ENCODE data around the gene OTUD7B. TPM values are rescaled to one million over a fixed set of nuclear protein-coding genes. Genes with fewer than 3 reads are reported as not detected.
"Not testable (repeated sequence)": the region's sequence is repeated elsewhere in the genome, so short reads cannot be mapped to it uniquely, and the experiment has no call there.

The OTUD7B gene
- total RNA-seq, 1 experiment from 2014 or later, result 19.0 TPM

- ChIA-PET POLR2A (ENCODE audit: low non-redundant PET) (no interaction called here), CTCF (interaction anchor here (0.6 to 1.4 kb wide), 3 partner anchors 20 to 225 kb away, joined by 3 to 10 read pairs (median 3); no protein-coding TSS in a partner anchor)
- BruUV-seq (replicated peaks), result no TSS peak
- Histone ChIP-seq H3K36me3 (ENCODE audit: insufficient read depth, low read length, poor library complexity, severe bottlenecking) (peaks cover 27% of the 10 kb centered on the region), H3K9me3 (ENCODE audit: low read depth, low read length, poor library complexity, severe bottlenecking) (no peaks in the 10 kb centered on the region), H3K4me3 (ENCODE audit: low read depth, low read length, poor library complexity, severe bottlenecking) (no peak overlapping the region), H3K27ac (ENCODE audit: low read depth, low read length, poor library complexity, severe bottlenecking) (peak overlapping the region; percentile 40), H3K27me3 (replicated peaks; ENCODE audit: insufficient read depth, low read depth, low read length, poor library complexity) (no peaks in the 10 kb centered on the region), H3K4me1 (ENCODE audit: insufficient read depth, low read length, poor library complexity, severe bottlenecking) (no peaks in the 10 kb centered on the region)
- intact Hi-C loops (cut with micrococcal nuclease; ENCODE audit: unreplicated experiment), result loop anchor here (1.0 to 2.0 kb wide), 2 partner anchors 88 to 206 kb away; no protein-coding TSS in a partner anchor
- DNase-seq (ENCODE audit: low spot score), result no peak
- TF ChIP-seq CTCF (conservative IDR thresholded peaks at IDR 0.05; ENCODE audit: low read depth, low read length) (no peak), EZH2 (IDR thresholded peaks at IDR 0.05; ENCODE audit: borderline replicate concordance, low read depth, low read length, poor library complexity, severe bottlenecking) (no peak)
Observed at GRCh38 chr1:149962736-149963135, 47.8 kb downstream of the OTUD7B start.

GRCh38 chr1:149962039-149962647, 48.4 kb downstream of the OTUD7B start:
- H3K4me1 ChIP-seq (ENCODE audit: insufficient read depth, low read length, poor library complexity, severe bottlenecking), result no peaks in the 10 kb centered on the region
- intact Hi-C loops (cut with micrococcal nuclease; ENCODE audit: unreplicated experiment), result loop anchor here (1.0 to 2.0 kb wide), 2 partner anchors 89 to 206 kb away; no protein-coding TSS in a partner anchor
- H3K9me3 ChIP-seq (ENCODE audit: low read depth, low read length, poor library complexity, severe bottlenecking), result no peaks in the 10 kb centered on the region
- ChIA-PET CTCF (interaction anchor here (1.4 kb wide), 1 partner anchor 225 kb away, joined by 10 read pairs; no protein-coding TSS in a partner anchor), POLR2A (ENCODE audit: low non-redundant PET) (no interaction called here)
- H3K27me3 ChIP-seq (replicated peaks; ENCODE audit: insufficient read depth, low read depth, low read length, poor library complexity), result no peaks in the 10 kb centered on the region
- no peak overlapping the region for H3K4me3 ChIP-seq (ENCODE audit: low read depth, low read length, poor library complexity, severe bottlenecking)
- peak overlapping the region; percentile 40 for H3K27ac ChIP-seq (ENCODE audit: low read depth, low read length, poor library complexity, severe bottlenecking)
- no TSS peak for BruUV-seq (replicated peaks)
- no peak for TF ChIP-seq EZH2 (IDR thresholded peaks at IDR 0.05; ENCODE audit: borderline replicate concordance, low read depth, low read length, poor library complexity, severe bottlenecking)
- peak; percentile 84 for TF ChIP-seq CTCF (conservative IDR thresholded peaks at IDR 0.05; ENCODE audit: low read depth, low read length)
- DNase-seq (ENCODE audit: low spot score), result peak; percentile 81
- H3K36me3 ChIP-seq (ENCODE audit: insufficient read depth, low read length, poor library complexity, severe bottlenecking), result peaks cover 25% of the 10 kb centered on the region

GRCh38 chr1:149957548-149957947, 53.0 kb downstream of the OTUD7B start:
- H3K9me3 ChIP-seq (ENCODE audit: low read depth, low read length, poor library complexity, severe bottlenecking); H3K4me3 ChIP-seq (ENCODE audit: low read depth, low read length, poor library complexity, severe bottlenecking); H3K27ac ChIP-seq (ENCODE audit: low read depth, low read length, poor library complexity, severe bottlenecking); H3K36me3 ChIP-seq (ENCODE audit: insufficient read depth, low read length, poor library complexity, severe bottlenecking); H3K27me3 ChIP-seq (replicated peaks; ENCODE audit: insufficient read depth, low read depth, low read length, poor library complexity); BruUV-seq (replicated peaks); POLR2A ChIA-PET (ENCODE audit: low non-redundant PET); CTCF ChIA-PET; H3K4me1 ChIP-seq (ENCODE audit: insufficient read depth, low read length, poor library complexity, severe bottlenecking); DNase-seq (ENCODE audit: low spot score): not testable (repeated sequence)
- intact Hi-C loops (cut with micrococcal nuclease; ENCODE audit: unreplicated experiment), result loop anchor here (2.0 kb wide), 1 partner anchor 19 kb away; no protein-coding TSS in a partner anchor

- ChIA-PET POLR2A (ENCODE audit: low non-redundant PET) (no interaction called here), CTCF (interaction anchor here (0.7 kb wide), 1 partner anchor 237 kb away, joined by 4 read pairs; no protein-coding TSS in a partner anchor)
- TF ChIP-seq CTCF (conservative IDR thresholded peaks at IDR 0.05; ENCODE audit: low read depth, low read length) (no peak), EZH2 (IDR thresholded peaks at IDR 0.05; ENCODE audit: borderline replicate concordance, low read depth, low read length, poor library complexity, severe bottlenecking) (no peak)
- Histone ChIP-seq H3K27ac (ENCODE audit: low read depth, low read length, poor library complexity, severe bottlenecking) (peak overlapping the region; percentile 23), H3K4me1 (ENCODE audit: insufficient read depth, low read length, poor library complexity, severe bottlenecking) (peaks cover 6% of the 10 kb centered on the region), H3K9me3 (ENCODE audit: low read depth, low read length, poor library complexity, severe bottlenecking) (no peaks in the 10 kb centered on the region), H3K27me3 (replicated peaks; ENCODE audit: insufficient read depth, low read depth, low read length, poor library complexity) (no peaks in the 10 kb centered on the region), H3K36me3 (ENCODE audit: insufficient read depth, low read length, poor library complexity, severe bottlenecking) (peaks cover 15% of the 10 kb centered on the region), H3K4me3 (ENCODE audit: low read depth, low read length, poor library complexity, severe bottlenecking) (no peak overlapping the region)
- intact Hi-C loops (cut with micrococcal nuclease; ENCODE audit: unreplicated experiment), result no loop called here
- no TSS peak for BruUV-seq (replicated peaks)
- DNase-seq (ENCODE audit: low spot score), result peak; percentile 76
Observed at GRCh38 chr1:149949911-149950310, 60.6 kb downstream of the OTUD7B start.
